ENCODE data around the gene SLC9A9.

DNA sequence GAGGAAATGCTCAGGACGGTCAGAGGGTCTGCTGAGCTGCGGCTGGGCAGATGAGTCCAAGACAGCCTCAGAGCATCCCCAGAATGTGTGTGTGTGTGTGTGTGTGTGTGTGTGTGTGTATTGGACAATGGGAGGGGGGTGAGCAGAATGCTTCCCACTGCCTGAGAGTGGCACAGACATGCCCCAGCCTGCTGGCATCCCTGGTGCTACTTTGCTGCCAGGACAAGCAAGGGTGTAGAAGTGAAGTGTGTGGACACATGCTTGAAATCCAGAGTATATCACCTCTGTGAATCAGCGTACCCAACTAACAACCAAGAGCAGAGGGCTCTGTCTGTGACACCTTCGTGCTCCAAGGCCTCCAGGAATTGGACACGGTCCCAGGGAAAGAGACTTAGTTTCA is 76.3 kb downstream of the SLC9A9 start:
- TF ChIP-seq EZH2 (optimal IDR thresholded peaks at IDR 0.05; ENCODE audit: low read depth, low read length) (no peak), EZH2phosphoT487 (IDR thresholded peaks at IDR 0.05; ENCODE audit: low read length) (no peak)
- TF ChIP-seq, protein P1, sequence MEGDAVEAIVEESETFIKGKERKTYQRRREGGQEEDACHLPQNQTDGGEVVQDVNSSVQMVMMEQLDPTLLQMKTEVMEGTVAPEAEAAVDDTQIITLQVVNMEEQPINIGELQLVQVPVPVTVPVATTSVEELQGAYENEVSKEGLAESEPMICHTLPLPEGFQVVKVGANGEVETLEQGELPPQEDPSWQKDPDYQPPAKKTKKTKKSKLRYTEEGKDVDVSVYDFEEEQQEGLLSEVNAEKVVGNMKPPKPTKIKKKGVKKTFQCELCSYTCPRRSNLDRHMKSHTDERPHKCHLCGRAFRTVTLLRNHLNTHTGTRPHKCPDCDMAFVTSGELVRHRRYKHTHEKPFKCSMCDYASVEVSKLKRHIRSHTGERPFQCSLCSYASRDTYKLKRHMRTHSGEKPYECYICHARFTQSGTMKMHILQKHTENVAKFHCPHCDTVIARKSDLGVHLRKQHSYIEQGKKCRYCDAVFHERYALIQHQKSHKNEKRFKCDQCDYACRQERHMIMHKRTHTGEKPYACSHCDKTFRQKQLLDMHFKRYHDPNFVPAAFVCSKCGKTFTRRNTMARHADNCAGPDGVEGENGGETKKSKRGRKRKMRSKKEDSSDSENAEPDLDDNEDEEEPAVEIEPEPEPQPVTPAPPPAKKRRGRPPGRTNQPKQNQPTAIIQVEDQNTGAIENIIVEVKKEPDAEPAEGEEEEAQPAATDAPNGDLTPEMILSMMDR (IDR thresholded peaks at IDR 0.05; ENCODE audit: low read length): no peak
